HEK293 (cell line): ENCODE results near the gene CD86.
"Not testable (repeated sequence)": the region's sequence is repeated elsewhere in the genome, so short reads cannot be mapped to it uniquely, and the experiment has no call there.

Source experiments
- CTCF ChIA-PET: fragments of 350-600 bp; formaldehyde crosslinking; extraction: SDS; loops from one replicate; lab custom pipeline; 2021; ENCODE audit warnings: antibody characterized with exemption; lab: Yijun Ruan, JAX
- POLR2A ChIA-PET: fragments of 300-600 bp; formaldehyde crosslinking; extraction: SDS; loops from one replicate; lab custom pipeline; 2020; ENCODE audit warnings: antibody characterized with exemption, inconsistent platforms; lab: Yijun Ruan, JAX
- H3K27ac ChIP-seq: fragments of 200-500 bp; sonication (Bioruptor generic); 2 replicates; pipeline ENCODE4 v1.5.1; 2014; ENCODE audit warnings: low read depth, low read length, control low read depth, inconsistent platforms; ENCODE audit errors: extremely low read depth
- H3K36me3 ChIP-seq, 2 experiments: fragments of 200-500 bp in 1 of 2; sonication (Bioruptor generic) in 1 of 2; 1 replicate in 1 of 2; 2 replicates in 1 of 2; pipeline ENCODE4 v1.5.1; 2014 to 2017; ENCODE audit warnings: inconsistent platforms in 2 of 2, low read length in 2 of 2; ENCODE audit not compliant: control insufficient read depth in 2 of 2, insufficient read depth in 1 of 2
- H3K4me1 ChIP-seq: fragments of 200-500 bp; sonication (Bioruptor generic); 2 replicates; pipeline ENCODE4 v1.5.1; 2014; ENCODE audit warnings: mild to moderate bottlenecking, low read length, inconsistent platforms; ENCODE audit not compliant: control insufficient read depth, insufficient read depth
- H3K4me3 ChIP-seq: 2 replicates; pipeline ENCODE4 v1.5.1; 2011; ENCODE audit warnings: low read depth, mild to moderate bottlenecking, control low read depth, low read length, moderate library complexity
- H3K9me3 ChIP-seq: fragments of 200-500 bp; sonication (Bioruptor generic); 2 replicates; pipeline ENCODE4 v1.5.1; 2014; ENCODE audit warnings: low read depth, low read length, inconsistent platforms; ENCODE audit not compliant: control insufficient read depth, insufficient read depth
- GLI4 ChIP-seq: fragments of 450-650 bp; formaldehyde crosslinking; IDR thresholded peaks from 2 replicates; pipeline ENCODE4 v1.5.1; 2016; ENCODE audit warnings: missing biosample characterization, missing genetic modification characterization
- HOXC10 ChIP-seq: sonication (generic); formaldehyde crosslinking; IDR thresholded peaks from 2 replicates; pipeline ENCODE4 v1.8.1; 2023; ENCODE audit warnings: mild to moderate bottlenecking, missing genetic modification reagents
- MZF1 ChIP-seq: fragments of 450-650 bp; formaldehyde crosslinking; IDR thresholded peaks from 2 replicates; pipeline ENCODE4 v1.5.1; 2017; ENCODE audit warnings: missing biosample characterization, missing genetic modification characterization, borderline replicate concordance
- PRDM1 ChIP-seq: fragments of 450-650 bp; formaldehyde crosslinking; IDR thresholded peaks from 2 replicates; pipeline ENCODE4; 2016; ENCODE audit warnings: missing biosample characterization, missing genetic modification characterization
- REPIN1 ChIP-seq: fragments of 450-650 bp; formaldehyde crosslinking; IDR thresholded peaks from 2 replicates; pipeline ENCODE4 v1.5.1; 2017; ENCODE audit warnings: missing biosample characterization, missing genetic modification characterization, low read depth
- ZBTB17 ChIP-seq: fragments of 450-650 bp; formaldehyde crosslinking; IDR thresholded peaks from 2 replicates; pipeline ENCODE4 v1.5.1; 2016; ENCODE audit warnings: missing biosample characterization, missing genetic modification characterization
- ZFP37 ChIP-seq: fragments of 450-650 bp; formaldehyde crosslinking; IDR thresholded peaks from 2 replicates; pipeline ENCODE4 v1.5.1; 2016; ENCODE audit warnings: missing biosample characterization, missing genetic modification characterization
- ZNF146 ChIP-seq: fragments of 450-650 bp; formaldehyde crosslinking; IDR thresholded peaks from 2 replicates; pipeline ENCODE4 v1.5.1; 2016; ENCODE audit warnings: missing biosample characterization, missing genetic modification characterization
- ZNF2 ChIP-seq: fragments of 450-650 bp; formaldehyde crosslinking; IDR thresholded peaks from 2 replicates; pipeline ENCODE4 v1.5.1; 2016; ENCODE audit warnings: missing biosample characterization, missing genetic modification characterization
- ZNF211 ChIP-seq: fragments of 450-650 bp; formaldehyde crosslinking; IDR thresholded peaks from 2 replicates; pipeline ENCODE4 v1.5.1; 2016; ENCODE audit warnings: low read depth, missing biosample characterization, missing genetic modification characterization
- ZNF791 ChIP-seq: fragments of 450-650 bp; formaldehyde crosslinking; IDR thresholded peaks from 2 replicates; pipeline ENCODE4 v1.5.1; 2016; ENCODE audit warnings: missing biosample characterization, missing genetic modification characterization
- TF ChIP-seq, protein P1 (sequence below): fragments of 450-650 bp; formaldehyde crosslinking; IDR thresholded peaks from 2 replicates; pipeline ENCODE4 v1.5.1; 2017; ENCODE audit warnings: missing biosample characterization, missing genetic modification characterization
- TF ChIP-seq, protein P2 (sequence below): fragments of 450-650 bp; formaldehyde crosslinking; IDR thresholded peaks from 2 replicates; pipeline ENCODE4 v1.5.1; 2016; ENCODE audit warnings: missing biosample characterization, missing genetic modification characterization, borderline replicate concordance
- TF ChIP-seq, protein P3 (sequence below): fragments of 450-650 bp; formaldehyde crosslinking; IDR thresholded peaks from 2 replicates; pipeline ENCODE4 v1.5.1; 2016; ENCODE audit warnings: missing biosample characterization, missing genetic modification characterization
- TF ChIP-seq, protein P4 (sequence below): fragments of 450-650 bp; formaldehyde crosslinking; IDR thresholded peaks from 2 replicates; pipeline ENCODE4 v1.5.1; 2017; ENCODE audit warnings: missing biosample characterization, missing genetic modification characterization

CD86 gene

GRCh38 chr3:122148941-122149627 is 93.9 kb downstream of the CD86 start:
- H3K9me3 ChIP-seq, result no peaks in the 10 kb centered on the region
- ChIA-PET CTCF (no interaction called here), POLR2A (no interaction called here)
- no peaks in the 10 kb centered on the region for H3K4me1 ChIP-seq
- no peak overlapping the region for H3K27ac ChIP-seq
- H3K36me3 ChIP-seq, result no peaks in the 10 kb centered on the region
- H3K4me3 ChIP-seq, result no peak overlapping the region
- TF ChIP-seq, protein P1, sequence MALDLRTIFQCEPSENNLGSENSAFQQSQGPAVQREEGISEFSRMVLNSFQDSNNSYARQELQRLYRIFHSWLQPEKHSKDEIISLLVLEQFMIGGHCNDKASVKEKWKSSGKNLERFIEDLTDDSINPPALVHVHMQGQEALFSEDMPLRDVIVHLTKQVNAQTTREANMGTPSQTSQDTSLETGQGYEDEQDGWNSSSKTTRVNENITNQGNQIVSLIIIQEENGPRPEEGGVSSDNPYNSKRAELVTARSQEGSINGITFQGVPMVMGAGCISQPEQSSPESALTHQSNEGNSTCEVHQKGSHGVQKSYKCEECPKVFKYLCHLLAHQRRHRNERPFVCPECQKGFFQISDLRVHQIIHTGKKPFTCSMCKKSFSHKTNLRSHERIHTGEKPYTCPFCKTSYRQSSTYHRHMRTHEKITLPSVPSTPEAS, result no peak
- TF ChIP-seq ZNF211 (no peak), ZNF146 (no peak), ZNF791 (tag by site-specific recombination) (no peak), MZF1 (tag by site-specific recombination) (no peak), ZNF2 (tag by site-specific recombination) (no peak)
- TF ChIP-seq, protein P2, sequence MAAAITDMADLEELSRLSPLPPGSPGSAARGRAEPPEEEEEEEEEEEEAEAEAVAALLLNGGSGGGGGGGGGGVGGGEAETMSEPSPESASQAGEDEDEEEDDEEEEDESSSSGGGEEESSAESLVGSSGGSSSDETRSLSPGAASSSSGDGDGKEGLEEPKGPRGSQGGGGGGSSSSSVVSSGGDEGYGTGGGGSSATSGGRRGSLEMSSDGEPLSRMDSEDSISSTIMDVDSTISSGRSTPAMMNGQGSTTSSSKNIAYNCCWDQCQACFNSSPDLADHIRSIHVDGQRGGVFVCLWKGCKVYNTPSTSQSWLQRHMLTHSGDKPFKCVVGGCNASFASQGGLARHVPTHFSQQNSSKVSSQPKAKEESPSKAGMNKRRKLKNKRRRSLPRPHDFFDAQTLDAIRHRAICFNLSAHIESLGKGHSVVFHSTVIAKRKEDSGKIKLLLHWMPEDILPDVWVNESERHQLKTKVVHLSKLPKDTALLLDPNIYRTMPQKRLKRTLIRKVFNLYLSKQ (tag by site-specific recombination), result no peak
- TF ChIP-seq, protein P3, sequence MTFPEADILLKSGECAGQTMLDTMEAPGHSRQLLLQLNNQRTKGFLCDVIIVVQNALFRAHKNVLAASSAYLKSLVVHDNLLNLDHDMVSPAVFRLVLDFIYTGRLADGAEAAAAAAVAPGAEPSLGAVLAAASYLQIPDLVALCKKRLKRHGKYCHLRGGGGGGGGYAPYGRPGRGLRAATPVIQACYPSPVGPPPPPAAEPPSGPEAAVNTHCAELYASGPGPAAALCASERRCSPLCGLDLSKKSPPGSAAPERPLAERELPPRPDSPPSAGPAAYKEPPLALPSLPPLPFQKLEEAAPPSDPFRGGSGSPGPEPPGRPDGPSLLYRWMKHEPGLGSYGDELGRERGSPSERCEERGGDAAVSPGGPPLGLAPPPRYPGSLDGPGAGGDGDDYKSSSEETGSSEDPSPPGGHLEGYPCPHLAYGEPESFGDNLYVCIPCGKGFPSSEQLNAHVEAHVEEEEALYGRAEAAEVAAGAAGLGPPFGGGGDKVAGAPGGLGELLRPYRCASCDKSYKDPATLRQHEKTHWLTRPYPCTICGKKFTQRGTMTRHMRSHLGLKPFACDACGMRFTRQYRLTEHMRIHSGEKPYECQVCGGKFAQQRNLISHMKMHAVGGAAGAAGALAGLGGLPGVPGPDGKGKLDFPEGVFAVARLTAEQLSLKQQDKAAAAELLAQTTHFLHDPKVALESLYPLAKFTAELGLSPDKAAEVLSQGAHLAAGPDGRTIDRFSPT (tag by site-specific recombination), result no peak

- POLR2A ChIA-PET, result no interaction called here
- CTCF ChIA-PET, result no interaction called here
- no peak for TF ChIP-seq GLI4 (tag by site-specific recombination)
- TF ChIP-seq HOXC10 (CRISPR knock-in tag), result no peak
- TF ChIP-seq, protein P4, sequence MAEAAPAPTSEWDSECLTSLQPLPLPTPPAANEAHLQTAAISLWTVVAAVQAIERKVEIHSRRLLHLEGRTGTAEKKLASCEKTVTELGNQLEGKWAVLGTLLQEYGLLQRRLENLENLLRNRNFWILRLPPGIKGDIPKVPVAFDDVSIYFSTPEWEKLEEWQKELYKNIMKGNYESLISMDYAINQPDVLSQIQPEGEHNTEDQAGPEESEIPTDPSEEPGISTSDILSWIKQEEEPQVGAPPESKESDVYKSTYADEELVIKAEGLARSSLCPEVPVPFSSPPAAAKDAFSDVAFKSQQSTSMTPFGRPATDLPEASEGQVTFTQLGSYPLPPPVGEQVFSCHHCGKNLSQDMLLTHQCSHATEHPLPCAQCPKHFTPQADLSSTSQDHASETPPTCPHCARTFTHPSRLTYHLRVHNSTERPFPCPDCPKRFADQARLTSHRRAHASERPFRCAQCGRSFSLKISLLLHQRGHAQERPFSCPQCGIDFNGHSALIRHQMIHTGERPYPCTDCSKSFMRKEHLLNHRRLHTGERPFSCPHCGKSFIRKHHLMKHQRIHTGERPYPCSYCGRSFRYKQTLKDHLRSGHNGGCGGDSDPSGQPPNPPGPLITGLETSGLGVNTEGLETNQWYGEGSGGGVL, result no peak
- no peak for TF ChIP-seq PRDM1
- TF ChIP-seq REPIN1 (tag by site-specific recombination), result no peak
- TF ChIP-seq ZFP37 (tag by site-specific recombination), result no peak
- no peak for TF ChIP-seq ZBTB17 (tag by site-specific recombination)
- no peak overlapping the region for H3K4me3 ChIP-seq
- H3K27ac ChIP-seq, result no peak overlapping the region
- no peaks in the 10 kb centered on the region for H3K9me3 ChIP-seq
- no peaks in the 10 kb centered on the region for H3K4me1 ChIP-seq
- no peaks in the 10 kb centered on the region for H3K36me3 ChIP-seq
Observed at GRCh38 chr3:122151480-122151879, 96.3 kb downstream of the CD86 start.

- H3K27ac ChIP-seq, H3K36me3 ChIP-seq, POLR2A ChIA-PET, H3K4me1 ChIP-seq, H3K9me3 ChIP-seq, CTCF ChIA-PET, H3K4me3 ChIP-seq: not testable (repeated sequence)
Observed at GRCh38 chr3:122164983-122165382, 109.8 kb downstream of the CD86 start.
